Choroid plexus epithelial cell (primary cell): ENCODE data around the gene CDK5RAP2.

ENCODE experiments used
- DNase-seq: peaks from one replicate; pipeline ENCODE4 v3.0.0-alpha.2; 2010; ENCODE audit warnings: low read depth
- H3K4me3 ChIP-seq: 2 replicates; pipeline ENCODE4 v1.5.1; 2011; ENCODE audit warnings: low read depth, mild to moderate bottlenecking, control low read depth, low read length, moderate library complexity
- TF ChIP-seq, protein P1 (sequence below): conservative IDR thresholded peaks from 2 replicates; pipeline ENCODE4 v1.5.1; 2011; ENCODE audit warnings: low read depth, mild to moderate bottlenecking, control low read depth, inconsistent platforms, low read length, moderate library complexity

The CDK5RAP2 gene

DNA sequence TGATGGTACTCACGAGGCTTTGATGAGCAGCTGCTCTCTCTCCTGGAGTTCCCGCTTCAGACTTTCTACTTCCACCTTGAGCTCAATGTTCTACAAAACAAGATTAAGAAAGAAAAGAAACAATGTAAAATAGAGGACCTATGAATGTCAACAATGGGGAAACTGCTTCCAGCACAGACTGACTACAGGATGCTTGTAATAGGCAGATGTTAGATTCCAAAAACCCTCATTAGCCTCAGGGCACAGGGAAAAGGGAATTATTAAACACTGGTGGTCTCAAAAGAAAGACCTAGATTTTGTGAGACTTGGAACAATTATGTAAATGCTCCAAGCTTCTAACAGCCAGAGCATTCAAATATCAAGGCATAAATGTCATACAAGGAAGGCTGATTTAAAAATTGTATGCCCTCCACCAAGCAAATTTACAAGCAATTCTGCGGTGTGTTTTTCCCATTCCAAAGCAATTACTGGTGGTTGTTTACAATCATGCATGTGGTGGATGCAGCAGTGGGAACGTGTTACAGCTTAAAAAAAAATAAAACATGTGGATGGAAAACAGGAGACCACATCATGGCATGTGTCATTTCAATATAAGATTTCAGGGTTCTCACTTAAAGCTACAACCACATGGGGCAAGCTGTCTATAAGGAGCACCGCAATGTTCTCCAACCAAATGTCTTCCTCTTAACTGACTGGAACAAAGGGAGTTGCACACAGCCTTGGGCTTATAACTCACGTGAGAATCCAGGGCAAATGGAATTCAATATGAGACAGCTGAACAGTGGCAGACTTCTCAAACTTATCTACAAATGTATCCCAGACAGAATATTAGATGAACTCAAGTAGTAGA lies 34.0 kb downstream of the CDK5RAP2 start:
- DNase-seq = no peak
- TF ChIP-seq, protein P1, sequence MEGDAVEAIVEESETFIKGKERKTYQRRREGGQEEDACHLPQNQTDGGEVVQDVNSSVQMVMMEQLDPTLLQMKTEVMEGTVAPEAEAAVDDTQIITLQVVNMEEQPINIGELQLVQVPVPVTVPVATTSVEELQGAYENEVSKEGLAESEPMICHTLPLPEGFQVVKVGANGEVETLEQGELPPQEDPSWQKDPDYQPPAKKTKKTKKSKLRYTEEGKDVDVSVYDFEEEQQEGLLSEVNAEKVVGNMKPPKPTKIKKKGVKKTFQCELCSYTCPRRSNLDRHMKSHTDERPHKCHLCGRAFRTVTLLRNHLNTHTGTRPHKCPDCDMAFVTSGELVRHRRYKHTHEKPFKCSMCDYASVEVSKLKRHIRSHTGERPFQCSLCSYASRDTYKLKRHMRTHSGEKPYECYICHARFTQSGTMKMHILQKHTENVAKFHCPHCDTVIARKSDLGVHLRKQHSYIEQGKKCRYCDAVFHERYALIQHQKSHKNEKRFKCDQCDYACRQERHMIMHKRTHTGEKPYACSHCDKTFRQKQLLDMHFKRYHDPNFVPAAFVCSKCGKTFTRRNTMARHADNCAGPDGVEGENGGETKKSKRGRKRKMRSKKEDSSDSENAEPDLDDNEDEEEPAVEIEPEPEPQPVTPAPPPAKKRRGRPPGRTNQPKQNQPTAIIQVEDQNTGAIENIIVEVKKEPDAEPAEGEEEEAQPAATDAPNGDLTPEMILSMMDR = no peak
- no peak overlapping the region for H3K4me3 ChIP-seq

- TF ChIP-seq, protein P1 = no peak
- H3K4me3 ChIP-seq = no peak overlapping the region
- DNase-seq = no peak
Measured at GRCh38 chr9:120544441-120544840, 35.5 kb downstream of the CDK5RAP2 start.

DNA sequence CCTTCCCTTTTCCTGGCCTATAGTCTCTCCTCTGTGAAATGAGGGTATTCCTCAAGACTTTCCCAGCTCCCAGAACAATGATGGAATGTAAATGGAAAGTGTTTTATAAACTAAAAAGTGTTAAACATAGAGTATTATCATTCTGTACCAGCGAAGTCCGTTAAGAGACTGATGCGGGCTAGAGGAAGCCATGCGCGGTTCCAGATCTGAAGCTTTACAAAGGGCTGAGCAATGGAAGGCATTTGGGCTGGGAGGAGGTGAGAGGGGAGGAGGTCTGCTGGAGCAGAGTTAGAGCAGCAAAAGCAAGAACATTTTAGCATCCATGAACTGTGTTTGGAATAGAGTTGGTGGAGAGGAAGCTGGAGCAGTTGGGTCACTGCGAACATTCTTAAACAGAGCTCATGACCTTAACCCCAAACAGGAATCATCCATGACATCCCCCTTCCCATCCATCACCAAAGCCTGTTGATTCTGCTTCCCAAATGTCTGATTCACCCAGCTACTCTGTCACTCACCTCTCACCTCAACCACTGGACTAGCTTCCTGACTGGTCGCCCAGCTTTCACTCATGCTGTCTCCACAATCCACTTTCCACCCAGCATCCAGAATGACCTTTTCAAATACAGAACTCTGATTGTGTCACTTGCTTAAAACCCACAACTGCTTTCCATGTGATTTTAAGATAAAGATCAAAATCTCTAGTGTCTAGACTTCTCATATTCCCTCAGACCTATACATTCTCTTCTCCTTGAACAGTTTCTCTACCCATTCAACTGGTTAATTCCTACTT lies 37.1 kb downstream of the CDK5RAP2 start:
- peak; percentile 42 for DNase-seq
- TF ChIP-seq, protein P1 = no peak
- H3K4me3 ChIP-seq = no peak overlapping the region

DNA sequence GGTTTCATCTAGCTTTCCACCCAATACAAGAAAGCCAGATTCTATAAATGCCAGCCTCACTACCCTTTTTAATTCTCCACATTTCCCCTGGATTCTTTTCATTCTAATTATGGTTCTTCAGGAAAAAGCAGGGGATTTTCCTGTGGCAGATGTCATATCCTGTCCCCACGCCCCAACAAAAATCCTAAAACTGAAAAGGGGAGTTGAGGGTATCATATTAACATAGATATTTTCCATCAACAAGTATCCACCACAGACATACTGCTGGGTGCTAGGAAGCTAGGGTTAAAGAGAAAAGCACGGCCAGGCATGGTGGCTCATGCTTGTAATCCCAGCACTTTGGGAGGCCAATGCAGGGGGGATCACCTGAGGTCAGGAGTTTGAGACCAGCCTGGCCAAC lies 38.0 kb downstream of the CDK5RAP2 start:
- H3K4me3 ChIP-seq = no peak overlapping the region
- TF ChIP-seq, protein P1 = no peak
- no peak for DNase-seq

- DNase-seq = no peak
- TF ChIP-seq, protein P1 = no peak
- H3K4me3 ChIP-seq = no peak overlapping the region
Measured at GRCh38 chr9:120539951-120540350, 40.0 kb downstream of the CDK5RAP2 start.

GRCh38 chr9:120538339-120538738 lies 41.6 kb downstream of the CDK5RAP2 start:
- no peak overlapping the region for H3K4me3 ChIP-seq
- DNase-seq = peak; percentile 46
- TF ChIP-seq, protein P1 = no peak
